Endothelial cell of umbilical vein (primary cell): ENCODE measurements around the gene KCNJ15. TPM values are rescaled to one million over a fixed set of nuclear protein-coding genes. Genes with fewer than 3 reads are reported as not detected.

Source experiments
- BruUV-seq: library from RNA; stranded (reverse); fragments of 400-500 nt; replicated peaks from 2 replicates; lab custom pipeline; 2021; lab: Mats Ljungman, UMichigan
- CTCF ChIA-PET: fragments of 300-600, 350-600 bp; sonication (Branson Sonifier 250); formaldehyde crosslinking; loops from one replicate; lab custom pipeline; 2021; ENCODE audit warnings: antibody characterized with exemption, inconsistent platforms; lab: Charles Lee
- POLR2A ChIA-PET: fragments of 300-600, 350-600 bp; sonication (Branson Sonifier 250); formaldehyde crosslinking; loops from one replicate; lab custom pipeline; 2021; ENCODE audit warnings: antibody characterized with exemption, inconsistent platforms; lab: Charles Lee
- DNase-seq: peaks from one replicate; pipeline ENCODE4 v3.0.0-alpha.2; 2011; ENCODE audit warnings: low read depth, low spot score
- FAIRE-seq: peaks from 2 replicates; lab custom pipeline; 2011; peaks lifted over from hg19 to GRCh38; lab: Jason Lieb, UNC
- H2AFZ ChIP-seq: 2 replicates; pipeline ENCODE4 v1.6.0; 2012; ENCODE audit warnings: low read depth, low read length, control low read depth, inconsistent platforms
- H3K27ac ChIP-seq: 2 replicates; pipeline ENCODE4 v1.5.1; 2011; ENCODE audit warnings: low read depth, mild to moderate bottlenecking, control low read depth, low read length, moderate library complexity; ENCODE audit not compliant: insufficient read depth
- H3K27me3 ChIP-seq, 2 experiments: 2 replicates each; pipeline versions ENCODE4 v1.6.0 to v1.6.1; 2011; ENCODE audit warnings: low read length in 2 of 2, mixed read lengths in 1 of 2; ENCODE audit not compliant: control insufficient read depth in 2 of 2, insufficient read depth in 2 of 2
- H3K36me3 ChIP-seq, 2 experiments: 2 replicates in 1 of 2; 3 replicates in 1 of 2; pipeline ENCODE4 v1.5.1; 2011; ENCODE audit warnings: low read length in 2 of 2, mild to moderate bottlenecking in 1 of 2, moderate library complexity in 1 of 2; ENCODE audit not compliant: control insufficient read depth in 2 of 2, insufficient read depth in 2 of 2; ENCODE audit errors: extremely low read depth in 1 of 2
- H3K4me1 ChIP-seq: 3 replicates; pipeline ENCODE4 v1.5.1; 2011; ENCODE audit warnings: mild to moderate bottlenecking, low read length; ENCODE audit not compliant: control insufficient read depth, insufficient read depth; ENCODE audit errors: extremely low read depth
- H3K4me2 ChIP-seq: 2 replicates; pipeline ENCODE4 v1.6.1; 2011; ENCODE audit warnings: low read length, control low read depth, mixed read lengths; ENCODE audit not compliant: insufficient read depth
- H3K4me3 ChIP-seq, 3 experiments: fragments of 200-600 bp in 1 of 3; sonication (generic), shearing (Covaris generic) in 1 of 3; replicated peaks in 1 of 3; 2 replicates each; pipeline ENCODE4 v1.5.1; 2011 to 2016; ENCODE audit warnings: control low read depth in 3 of 3, low read length in 3 of 3, mild to moderate bottlenecking in 2 of 3, inconsistent platforms in 1 of 3, low read depth in 1 of 3, moderate library complexity in 1 of 3; ENCODE audit not compliant: insufficient read depth in 1 of 3
- H3K79me2 ChIP-seq: 2 replicates; pipeline ENCODE4 v1.6.0; 2012; ENCODE audit warnings: low read length, inconsistent platforms; ENCODE audit not compliant: control insufficient read depth, insufficient read depth
- H3K9ac ChIP-seq: replicated peaks from 2 replicates; pipeline ENCODE3; 2011; ENCODE audit warnings: low read length, control low read depth; ENCODE audit not compliant: insufficient read depth; ENCODE audit errors: extremely low read depth
- H3K9me1 ChIP-seq: replicated peaks from 3 replicates; pipeline ENCODE4 v1.6.0; 2011; ENCODE audit warnings: mild to moderate bottlenecking, low read length; ENCODE audit not compliant: control insufficient read depth, insufficient read depth; ENCODE audit errors: extremely low read depth
- H3K9me3 ChIP-seq: replicated peaks from 2 replicates; pipeline ENCODE4 v1.5.1; 2012; ENCODE audit warnings: low read length, inconsistent platforms; ENCODE audit not compliant: control insufficient read depth, insufficient read depth
- H4K20me1 ChIP-seq: replicated peaks from 2 replicates; pipeline ENCODE3; 2011; ENCODE audit warnings: mild to moderate bottlenecking, low read length; ENCODE audit not compliant: control insufficient read depth, insufficient read depth; ENCODE audit errors: extremely low read depth
- EZH2 ChIP-seq: IDR thresholded peaks from 2 replicates; pipeline ENCODE4 v1.6.1; 2012; ENCODE audit warnings: borderline replicate concordance, low read depth, mild to moderate bottlenecking, moderate library complexity, low read length, inconsistent platforms; ENCODE audit not compliant: severe bottlenecking
- FOS ChIP-seq: IDR thresholded peaks from 2 replicates; pipeline ENCODE4 v1.6.1; 2011; ENCODE audit warnings: mild to moderate bottlenecking, low read length, moderate library complexity, borderline replicate concordance; ENCODE audit not compliant: insufficient read depth
- GATA2 ChIP-seq: IDR thresholded peaks from 2 replicates; pipeline ENCODE4 v1.7.0; 2011; ENCODE audit warnings: low read depth, mild to moderate bottlenecking, moderate library complexity, mixed read lengths, low read length; ENCODE audit not compliant: insufficient read length, insufficient read depth
- JUN ChIP-seq: IDR thresholded peaks from 2 replicates; pipeline ENCODE4 v1.6.1; 2011; ENCODE audit warnings: borderline replicate concordance, low read depth; ENCODE audit not compliant: insufficient read length, insufficient read depth
- MAX ChIP-seq: IDR thresholded peaks from 2 replicates; pipeline ENCODE4 v1.6.1; 2011; ENCODE audit not compliant: insufficient read depth, insufficient read length
- MYC ChIP-seq: IDR thresholded peaks from one replicate; pipeline ENCODE4 v1.6.1; 2011; ENCODE audit warnings: mild to moderate bottlenecking, low read depth, low read length
- POLR2A ChIP-seq: IDR thresholded peaks from 2 replicates; pipeline ENCODE4 v1.6.1; 2012; ENCODE audit warnings: low read depth, mild to moderate bottlenecking, control low read depth, low read length
- POLR2AphosphoS5 ChIP-seq: IDR thresholded peaks from 2 replicates; pipeline ENCODE4 v1.6.1; 2012; ENCODE audit warnings: low read depth, mild to moderate bottlenecking, control low read depth, low read length, moderate library complexity; ENCODE audit not compliant: insufficient read depth
- dilution Hi-C: fragments of 300-500 bp; cut with MboI; formaldehyde crosslinking; loops from one replicate; pipeline ENCODE4 v1.15.0; 2019; ENCODE audit warnings: low sequenced_read_pairs; ENCODE audit not compliant: extremely low pct_ligation_motif_present
- intact Hi-C: fragments of 100-400 bp; cut with micrococcal nuclease; formaldehyde crosslinking; loops from one replicate; pipeline ENCODE4 v1.10.0; 2022
- polyA plus RNA-seq, 4 experiments: library from polyadenylated mRNA; depleted of rRNA in 3 of 4; stranded (reverse) in 3 of 4; unstranded in 1 of 4; fragments of >200 nt; gene quantifications; 2 replicates each; pipeline versions ENCODE4 v1.2.1 to v1.2.3, GENCODE V29; 2011 to 2012; ENCODE audit warnings: missing spikeins in 1 of 4
- total RNA-seq: library from RNA; stranded (reverse); gene quantifications from 2 replicates; pipeline ENCODE4 v1.2.3, GENCODE V29; 2021
- TF ChIP-seq, protein P1 (sequence below), 2 donors: IDR thresholded peaks; 1 replicate in 1 of 2; 2 replicates in 1 of 2; pipeline ENCODE4 v1.5.1; 2011; ENCODE audit warnings: low read length in 2 of 2, mild to moderate bottlenecking in 2 of 2, moderate library complexity in 2 of 2, control low read depth in 1 of 2, inconsistent platforms in 1 of 2, low read depth in 1 of 2; ENCODE audit not compliant: insufficient read depth in 1 of 2; ENCODE audit errors: extremely low read depth in 1 of 2

The KCNJ15 gene
- total and polyA plus RNA-seq, 2 donors (not counting 3 experiments of a cell fraction or from before 2014, with no cell fraction given): 1.4 to 1.5 TPM

DNA sequence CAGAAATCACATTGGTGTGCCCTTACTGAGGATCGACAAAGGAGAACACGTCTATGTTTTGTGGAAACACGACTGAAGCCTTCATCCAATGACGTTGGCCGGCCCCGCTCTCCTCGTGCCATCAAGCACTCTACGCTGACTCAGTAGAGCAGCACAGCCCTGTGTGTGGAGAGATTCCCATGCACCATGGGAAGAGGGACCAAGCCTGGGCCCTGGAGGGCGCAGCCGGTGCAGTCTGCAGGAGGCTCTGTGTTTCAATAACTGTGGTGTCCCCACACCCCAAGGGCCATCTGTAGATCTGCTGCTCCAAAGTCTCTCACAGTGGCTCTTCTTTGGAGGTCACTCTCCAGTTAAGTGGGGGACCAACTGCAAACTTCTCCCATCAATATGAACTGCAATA, 97.4 kb downstream of the KCNJ15 start:
- intact Hi-C loops (loop anchor here (10.0 kb wide), 1 partner anchor 439 kb away; the partner anchor contains the start of gene KCNJ6), dilution Hi-C loops (loop anchor here (10.0 kb wide), 1 partner anchor 189 kb away; no protein-coding TSS in a partner anchor)
- Histone ChIP-seq H3K9me3 (no peaks in the 10 kb centered on the region), H3K4me3 (no peak overlapping the region), H2AFZ (no peak overlapping the region), H3K4me1 (peaks cover 14% of the 10 kb centered on the region), H3K9me1 (no peaks in the 10 kb centered on the region), H3K36me3 (no peaks in the 10 kb centered on the region), H3K79me2 (no peaks in the 10 kb centered on the region), H3K4me2 (no peak overlapping the region), H3K9ac (no peak overlapping the region), H3K27ac (no peak overlapping the region), H3K27me3 (no peaks in the 10 kb centered on the region), H4K20me1 (no peaks in the 10 kb centered on the region)
- no peak for TF ChIP-seq JUN
- no peak for TF ChIP-seq GATA2
- TF ChIP-seq MYC: no peak
- TF ChIP-seq EZH2: no peak
- no peak for TF ChIP-seq MAX
- TF ChIP-seq, protein P1, sequence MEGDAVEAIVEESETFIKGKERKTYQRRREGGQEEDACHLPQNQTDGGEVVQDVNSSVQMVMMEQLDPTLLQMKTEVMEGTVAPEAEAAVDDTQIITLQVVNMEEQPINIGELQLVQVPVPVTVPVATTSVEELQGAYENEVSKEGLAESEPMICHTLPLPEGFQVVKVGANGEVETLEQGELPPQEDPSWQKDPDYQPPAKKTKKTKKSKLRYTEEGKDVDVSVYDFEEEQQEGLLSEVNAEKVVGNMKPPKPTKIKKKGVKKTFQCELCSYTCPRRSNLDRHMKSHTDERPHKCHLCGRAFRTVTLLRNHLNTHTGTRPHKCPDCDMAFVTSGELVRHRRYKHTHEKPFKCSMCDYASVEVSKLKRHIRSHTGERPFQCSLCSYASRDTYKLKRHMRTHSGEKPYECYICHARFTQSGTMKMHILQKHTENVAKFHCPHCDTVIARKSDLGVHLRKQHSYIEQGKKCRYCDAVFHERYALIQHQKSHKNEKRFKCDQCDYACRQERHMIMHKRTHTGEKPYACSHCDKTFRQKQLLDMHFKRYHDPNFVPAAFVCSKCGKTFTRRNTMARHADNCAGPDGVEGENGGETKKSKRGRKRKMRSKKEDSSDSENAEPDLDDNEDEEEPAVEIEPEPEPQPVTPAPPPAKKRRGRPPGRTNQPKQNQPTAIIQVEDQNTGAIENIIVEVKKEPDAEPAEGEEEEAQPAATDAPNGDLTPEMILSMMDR (IDR thresholded peaks at IDR 0.05; ENCODE audit: extremely low read depth in 1 of 2, insufficient read depth in 1 of 2, low read depth in 1 of 2, low read length in 2 of 2): no peak
- TF ChIP-seq FOS: no peak
- no peak for TF ChIP-seq POLR2AphosphoS5
- no peak for TF ChIP-seq POLR2A
- no peak for DNase-seq
- BruUV-seq: no TSS peak
- POLR2A ChIA-PET: no interaction called here
- CTCF ChIA-PET: interaction anchor here (1.1 to 9.7 kb wide), 9 partner anchors 11 to 679 kb away, joined by 3 to 740 read pairs (median 24); no protein-coding TSS in a partner anchor
- no peak for FAIRE-seq
